ENCODE data around the gene ANO5. TPM values are rescaled to one million over a fixed set of nuclear protein-coding genes. Genes with fewer than 3 reads are reported as not detected.

ANO5 gene
- total and polyA plus RNA-seq, 2 of the 8 experiments (the other 6 are each of a cell fraction or from before 2014, with no cell fraction given), result 2.6 to 5.0 TPM

- Histone ChIP-seq H3K56ac (replicated peaks; ENCODE audit: insufficient read length, low read depth, low read length) (no peak overlapping the region), H3K4me1 (replicated peaks in 1 of 4; ENCODE audit: control insufficient read depth in 3 of 4, insufficient read depth in 4 of 4, low read length in 3 of 4) (no peaks in the 10 kb centered on the region), H3K4ac (replicated peaks; ENCODE audit: insufficient read length, low read depth, low read length) (no peak overlapping the region), H2BK15ac (ENCODE audit: low read length) (no peak overlapping the region), H4K5ac (ENCODE audit: insufficient read length, low read depth, low read length) (no peak overlapping the region), H2BK12ac (ENCODE audit: low read depth, low read length) (no peak overlapping the region), H3K4me3 (ENCODE audit: extremely low read depth in 1 of 4, insufficient read depth in 2 of 4, low read depth in 3 of 4, low read length in 4 of 4) (no peak overlapping the region), H4K8ac (ENCODE audit: extremely low read depth, insufficient read depth, low read length) (no peak overlapping the region), H4K20me1 (replicated peaks in 1 of 2; ENCODE audit: control insufficient read depth in 1 of 2, insufficient read depth in 2 of 2, low read length in 2 of 2) (no peaks in the 10 kb centered on the region), H3K14ac (ENCODE audit: insufficient read length) (no peak overlapping the region), H3K23me2 (ENCODE audit: low read depth, low read length) (peaks cover 2% of the 10 kb centered on the region; the same call in 1 of the 2 replicates), H2AFZ (ENCODE audit: low read length) (no peak overlapping the region), H3K79me2 (ENCODE audit: control insufficient read depth in 1 of 2, insufficient read depth in 2 of 2, low read length in 2 of 2) (no peaks in the 10 kb centered on the region), H4K91ac (replicated peaks; ENCODE audit: insufficient read length, low read length) (no peak overlapping the region), H2BK5ac (ENCODE audit: low read depth, low read length) (no peak overlapping the region), H3K23ac (ENCODE audit: insufficient read length) (no peak overlapping the region), H2BK120ac (replicated peaks; ENCODE audit: low read depth, low read length) (no peak overlapping the region), H3K27me3 (replicated peaks in 1 of 4; ENCODE audit: control insufficient read depth in 3 of 4, extremely low read depth in 1 of 4, insufficient read depth in 3 of 4, low read length in 3 of 4) (no peaks in the 10 kb centered on the region), H2BK20ac (ENCODE audit: low read length) (no peak overlapping the region), H3K79me1 (ENCODE audit: low read depth, low read length) (no peaks in the 10 kb centered on the region), H3K9ac (replicated peaks in 1 of 4; ENCODE audit: extremely low read depth in 1 of 4, low read depth in 3 of 4, low read length in 3 of 4) (no peak overlapping the region), H3K9me3 (ENCODE audit: insufficient read depth in 2 of 2, low read depth in 1 of 2, low read length in 1 of 2) (no peaks in the 10 kb centered on the region), H3K18ac (ENCODE audit: extremely low read depth, low read length) (no peak overlapping the region), H2AK5ac (ENCODE audit: low read depth, low read length) (no peak overlapping the region), H3K36me3 (ENCODE audit: control insufficient read depth in 2 of 4, insufficient read depth in 4 of 4, low read length in 3 of 4) (no peaks in the 10 kb centered on the region), H3K27ac (ENCODE audit: low read depth, low read length) (no peak overlapping the region), H3K4me2 (ENCODE audit: insufficient read depth in 1 of 2, low read depth in 2 of 2, low read length in 2 of 2) (no peak overlapping the region)
- ChIA-PET CTCF (ENCODE audit: partially characterized antibody) (interaction anchor here (0.5 to 2.8 kb wide), 5 partner anchors 10 to 628 kb away, joined by 3 to 10 read pairs (median 3); no protein-coding TSS in a partner anchor), POLR2A (ENCODE audit: partially characterized antibody) (no interaction called here)
- 89% methylated on average over 4 of the region's 4 CpGs; no CpG with 5 or more reads in 1 of the 2 experiments for WGBS, 2 experiments (ENCODE audit: extremely low coverage in 1 of 2, insufficient coverage in 1 of 2, insufficient read length in 1 of 2, insufficient replicate concordance in 2 of 2, low coverage in 1 of 2, low lambda C conversion rate in 2 of 2, missing lambda C conversion rate in 1 of 2)
- DNase-seq (ENCODE audit: low read depth in 1 of 2, low spot score in 2 of 2) (no peak), FAIRE-seq (no peak)
- TF ChIP-seq ATF3 (IDR thresholded peaks at IDR 0.05; ENCODE audit: insufficient read depth, low read depth, low read length) (no peak), SP1 (IDR thresholded peaks at IDR 0.05; ENCODE audit: low read depth, low read length) (no peak), JUND (IDR thresholded peaks at IDR 0.05; ENCODE audit: low read length) (no peak), SIX5 (IDR thresholded peaks at IDR 0.05; ENCODE audit: low read depth, low read length) (no peak), ATF2 (IDR thresholded peaks at IDR 0.05; ENCODE audit: low read length) (no peak)
Measured at GRCh38 chr11:22151649-22152197, 41.2 kb upstream of the ANO5 start.

Measured in H1 (cell line).